IMR-90 (cell line): ENCODE results near the gene ZBED4. TPM values are rescaled to one million over a fixed set of nuclear protein-coding genes. Genes with fewer than 3 reads are reported as not detected.

ENCODE experiments used
- ATAC-seq: fragments of 200-7000 bp; cut with Tn5 transposase; 2 replicates; pipeline ENCODE4 v1.9.1; 2020; ENCODE audit warnings: low read depth, mild to moderate bottlenecking, moderate library complexity
- BruUV-seq: library from RNA; stranded (reverse); fragments of 400-500 nt; replicated peaks from 2 replicates; lab custom pipeline; 2021; lab: Mats Ljungman, UMichigan
- CTCF ChIA-PET: fragments of 300-600 bp; formaldehyde crosslinking; extraction: SDS; loops from one replicate; lab custom pipeline; 2021; ENCODE audit warnings: antibody characterized with exemption; lab: Yijun Ruan, JAX
- POLR2A ChIA-PET: fragments of 300-600 bp; sonication (Branson Sonifier 250); formaldehyde crosslinking; loops from one replicate; lab custom pipeline; 2022; ENCODE audit warnings: antibody characterized with exemption; ENCODE audit not compliant: unreplicated experiment; lab: Charles Lee
- DNase-seq: peaks from one replicate; pipeline ENCODE4 v3.0.0; 2013
- H2AFZ ChIP-seq: replicated peaks from 2 replicates; pipeline ENCODE3; 2013; ENCODE audit warnings: low read length, mild to moderate bottlenecking; ENCODE audit not compliant: poor library complexity
- H2AK5ac ChIP-seq: 2 replicates; pipeline ENCODE4 v1.6.1; 2013; ENCODE audit warnings: low read depth, low read length, inconsistent platforms
- H2AK9ac ChIP-seq: replicated peaks from 2 replicates; pipeline ENCODE3; 2013; ENCODE audit warnings: mild to moderate bottlenecking, low read depth, low read length, moderate library complexity; ENCODE audit not compliant: poor library complexity
- H2BK120ac ChIP-seq: 2 replicates; pipeline ENCODE4 v1.6.1; 2013; ENCODE audit warnings: low read depth, low read length, inconsistent platforms
- H2BK15ac ChIP-seq: 3 replicates; pipeline ENCODE4 v1.6.1; 2013; ENCODE audit warnings: low read depth, low read length, inconsistent platforms
- H2BK20ac ChIP-seq: 2 replicates; pipeline ENCODE4 v1.6.1; 2013; ENCODE audit warnings: low read depth, mild to moderate bottlenecking, inconsistent platforms, low read length, moderate library complexity
- H2BK5ac ChIP-seq: 2 replicates; pipeline ENCODE4 v1.6.1; 2013; ENCODE audit warnings: mild to moderate bottlenecking, low read depth, low read length, inconsistent platforms; ENCODE audit not compliant: poor library complexity, severe bottlenecking
- H3K14ac ChIP-seq: replicated peaks from 2 replicates; pipeline ENCODE4 v1.6.1; 2013; ENCODE audit warnings: low read depth, low read length, inconsistent platforms
- H3K18ac ChIP-seq: 2 replicates; pipeline ENCODE4 v1.6.1; 2013; ENCODE audit warnings: low read depth, low read length, control low read depth
- H3K23ac ChIP-seq: 2 replicates; pipeline ENCODE4 v1.6.1; 2013; ENCODE audit warnings: low read depth, low read length, inconsistent platforms
- H3K27ac ChIP-seq: 2 replicates; pipeline ENCODE4 v1.5.1; 2013; ENCODE audit warnings: mild to moderate bottlenecking, control low read depth, low read length; ENCODE audit not compliant: insufficient read depth
- H3K27me3 ChIP-seq: 2 replicates; pipeline ENCODE4 v1.6.1; 2013; ENCODE audit warnings: low read length; ENCODE audit not compliant: control insufficient read depth, insufficient read depth
- H3K36me3 ChIP-seq: 2 replicates; pipeline ENCODE4 v1.6.1; 2013; ENCODE audit warnings: low read length, mixed read lengths; ENCODE audit not compliant: control insufficient read depth, insufficient read depth
- H3K4ac ChIP-seq: 2 replicates; pipeline ENCODE4 v1.6.1; 2013; ENCODE audit warnings: low read depth, low read length, inconsistent platforms
- H3K4me1 ChIP-seq: 2 replicates; pipeline ENCODE4 v1.6.1; 2013; ENCODE audit warnings: low read length, mixed read lengths; ENCODE audit not compliant: control insufficient read depth, insufficient read depth
- H3K4me2 ChIP-seq: 2 replicates; pipeline ENCODE4 v1.6.1; 2013; ENCODE audit warnings: low read depth, mild to moderate bottlenecking, control low read depth, low read length, moderate library complexity
- H3K4me3 ChIP-seq: 2 replicates; pipeline ENCODE4 v1.5.1; 2013; ENCODE audit warnings: low read depth, mild to moderate bottlenecking, control low read depth, low read length, moderate library complexity; ENCODE audit not compliant: insufficient read depth
- H3K56ac ChIP-seq: 2 replicates; pipeline ENCODE4 v1.6.1; 2013; ENCODE audit warnings: low read length, inconsistent platforms; ENCODE audit not compliant: insufficient read depth; ENCODE audit errors: extremely low read depth
- H3K79me1 ChIP-seq, 2 experiments: 2 replicates each; pipeline ENCODE4 v1.6.1; 2013; ENCODE audit warnings: low read length in 2 of 2, inconsistent platforms in 1 of 2, low read depth in 1 of 2
- H3K9ac ChIP-seq: 2 replicates; pipeline ENCODE4 v1.6.1; 2013; ENCODE audit warnings: low read depth, low read length, control low read depth
- H3K9me1 ChIP-seq: 2 replicates; pipeline ENCODE4 v1.6.1; 2013; ENCODE audit warnings: low read length, inconsistent platforms; ENCODE audit not compliant: insufficient read depth
- H3K9me3 ChIP-seq: 2 replicates; pipeline ENCODE4 v1.6.1; 2013; ENCODE audit warnings: low read length; ENCODE audit not compliant: control insufficient read depth, insufficient read depth
- H4K20me1 ChIP-seq: 2 replicates; pipeline ENCODE4 v1.6.1; 2013; ENCODE audit warnings: low read length, inconsistent platforms; ENCODE audit not compliant: insufficient read depth
- H4K5ac ChIP-seq: 2 replicates; pipeline ENCODE4 v1.6.1; 2013; ENCODE audit warnings: mild to moderate bottlenecking, low read depth, low read length, control low read depth
- H4K8ac ChIP-seq, 2 experiments: 2 replicates each; pipeline ENCODE4 v1.6.1; 2013; ENCODE audit warnings: low read depth in 2 of 2, low read length in 2 of 2, control low read depth in 1 of 2, inconsistent platforms in 1 of 2
- H4K91ac ChIP-seq: 2 replicates; pipeline ENCODE4 v1.6.1; 2013; ENCODE audit warnings: low read depth, low read length, inconsistent platforms; ENCODE audit not compliant: insufficient read depth
- CEBPB ChIP-seq: IDR thresholded peaks from 2 replicates; pipeline ENCODE4 v1.6.1; 2012; ENCODE audit warnings: low read depth, low read length, improper control_type of control experiment
- CHD1 ChIP-seq: IDR thresholded peaks from 2 replicates; pipeline ENCODE4 v1.6.1; 2012; ENCODE audit warnings: low read depth, low read length, improper control_type of control experiment
- ELK1 ChIP-seq: fragments of 150-350 bp; IDR thresholded peaks from 2 replicates; pipeline ENCODE4 v1.6.1; 2016; ENCODE audit warnings: low read depth, mild to moderate bottlenecking, low read length, moderate library complexity, borderline replicate concordance
- FOS ChIP-seq: fragments of 150-350 bp; IDR thresholded peaks from 2 replicates; pipeline ENCODE4 v1.6.1; 2016; ENCODE audit warnings: low read depth, low read length
- MAFK ChIP-seq: IDR thresholded peaks from 2 replicates; pipeline ENCODE4 v1.6.1; 2012; ENCODE audit warnings: low read depth, low read length, improper control_type of control experiment
- MAZ ChIP-seq: IDR thresholded peaks from 2 replicates; pipeline ENCODE4 v1.6.1; 2012; ENCODE audit warnings: low read depth, mild to moderate bottlenecking, low read length, improper control_type of control experiment, moderate library complexity, borderline replicate concordance
- POLR2A ChIP-seq: IDR thresholded peaks from 2 replicates; pipeline ENCODE4 v1.6.1; 2012; ENCODE audit warnings: mild to moderate bottlenecking, low read depth, low read length
- RAD21 ChIP-seq: IDR thresholded peaks from 2 replicates; pipeline ENCODE4 v1.6.1; 2012; ENCODE audit warnings: low read length, improper control_type of control experiment
- RCOR1 ChIP-seq: IDR thresholded peaks from 2 replicates; pipeline ENCODE4 v1.6.1; 2012; ENCODE audit warnings: mild to moderate bottlenecking, low read length, improper control_type of control experiment; ENCODE audit not compliant: insufficient replicate concordance
- RFX5 ChIP-seq: IDR thresholded peaks from 2 replicates; pipeline ENCODE4 v1.8.0; 2012; ENCODE audit warnings: low read depth, mild to moderate bottlenecking, low read length, moderate library complexity
- SMC3 ChIP-seq: fragments of 150-350 bp; IDR thresholded peaks from 2 replicates; pipeline ENCODE4 v1.6.1; 2016; ENCODE audit warnings: low read depth, mild to moderate bottlenecking, antibody characterized with exemption, low read length, moderate library complexity
- WGBS, 2 experiments: methylation state at CpG; one replicate each; pipeline versions ENCODE4 v1.1.5 to v1.1.7; 2013; ENCODE audit warnings: missing lambda C conversion rate in 2 of 2; ENCODE audit not compliant: insufficient read length in 1 of 2; ENCODE audit errors: extremely low coverage in 2 of 2; 5-methylcytosine and 5-hydroxymethylcytosine counted together
- dilution Hi-C: fragments of 300-500 bp; cut with HindIII; formaldehyde crosslinking; loops from one replicate; pipeline ENCODE4 v1.14.3; 2018; ENCODE audit warnings: low sequenced_read_pairs; ENCODE audit not compliant: unreplicated experiment
- in situ Hi-C: fragments of 300-500 bp; cut with MboI; formaldehyde crosslinking; loops from 3 replicates; pipeline ENCODE4 v1.14.3; 2019; ENCODE audit warnings: low sequenced_read_pairs, inconsistent platforms, mixed read lengths
- intact Hi-C: fragments of 100-400 bp; cut with micrococcal nuclease; formaldehyde crosslinking; loops from 2 replicates; pipeline ENCODE4 v1.10.0; 2022
- polyA plus RNA-seq, 3 experiments: library from polyadenylated mRNA; depleted of rRNA; stranded (reverse); fragments of >200 nt; gene quantifications; 2 replicates each; pipeline ENCODE4 v1.2.3, GENCODE V29; 2012; ENCODE audit warnings: low replicate concordance in 1 of 3
- total RNA-seq: library from RNA; depleted of rRNA; stranded (reverse); fragments of >200 nt; gene quantifications from 2 replicates; pipeline ENCODE4 v1.2.3, GENCODE V29; 2012

Gene ZBED4
- total and polyA plus RNA-seq, 2 of the 4 experiments (the other 2 are of a cell fraction) = 9.3 to 10.5 TPM

- H4K91ac ChIP-seq = no peak overlapping the region
- H2AK9ac ChIP-seq = no peak overlapping the region
- no peak overlapping the region for H3K18ac ChIP-seq
- peaks cover 8% of the 10 kb centered on the region for H3K4me1 ChIP-seq
- no peak overlapping the region for H4K8ac ChIP-seq
- ChIA-PET POLR2A (interaction anchor here (0.6 kb wide), 1 partner anchor 735 kb away, joined by 4 read pairs; no protein-coding TSS in a partner anchor), CTCF (no interaction called here)
- dilution Hi-C loops (no loop called here), intact Hi-C loops (no loop called here), in situ Hi-C loops (loop anchor here (10.0 to 25.0 kb wide), 2 partner anchors 52 to 105 kb away; no protein-coding TSS in a partner anchor)
- ATAC-seq (no peak), DNase-seq (no peak)
- H4K20me1 ChIP-seq = no peaks in the 10 kb centered on the region; the same call in 1 of the 2 replicates
- no peak overlapping the region for H3K27ac ChIP-seq
- peak overlapping the region; percentile 39 for H2AFZ ChIP-seq
- H3K4me2 ChIP-seq = no peak overlapping the region; the same call in 1 of the 2 replicates
- no peak overlapping the region for H3K4ac ChIP-seq
- no peak overlapping the region for H3K23ac ChIP-seq
- no peak overlapping the region for H2BK20ac ChIP-seq
- WGBS, 2 experiments = 91% methylated on average over 6 of the region's 11 CpGs; no CpG with 5 or more reads in 1 of the 2 experiments
- H3K9me1 ChIP-seq = no peaks in the 10 kb centered on the region
- H3K9ac ChIP-seq = no peak overlapping the region
- H3K4me3 ChIP-seq = no peak overlapping the region
- H2BK120ac ChIP-seq = no peak overlapping the region
- H2BK5ac ChIP-seq = no peak overlapping the region
- no peak overlapping the region for H3K14ac ChIP-seq
- H3K9me3 ChIP-seq = no peaks in the 10 kb centered on the region
- TF ChIP-seq RAD21 (no peak), RCOR1 (no peak), CHD1 (no peak), RFX5 (no peak), ELK1 (no peak), CEBPB (no peak), MAZ (no peak), FOS (no peak), SMC3 (no peak), MAFK (no peak), POLR2A (no peak)
- peaks cover 21% of the 10 kb centered on the region for H3K36me3 ChIP-seq
- H2AK5ac ChIP-seq = no peak overlapping the region
- no peak overlapping the region for H3K56ac ChIP-seq
- H2BK15ac ChIP-seq = no peak overlapping the region
- no TSS peak for BruUV-seq
- no peaks in the 10 kb centered on the region for H3K27me3 ChIP-seq
- peaks cover 31 to 43% of the 10 kb centered on the region in 2 experiments for H3K79me1 ChIP-seq
- H4K5ac ChIP-seq = no peak overlapping the region
These were observed 63.2 kb downstream of the ZBED4 start for GRCh38 chr22:49916831-49917230.
